Memory B cell (primary cell): ENCODE data around the gene HOTAIR.

ENCODE experiments used
- ATAC-seq: fragments of 150-1000 bp; cut with Tn5 transposase; 2 replicates; pipeline ENCODE4 v1.10.0; 2021; ENCODE audit warnings: low read depth, mild to moderate bottlenecking, moderate library complexity
- DNase-seq, 2 donors: peaks; one replicate each; pipeline ENCODE4 v3.0.0; 2022; ENCODE audit warnings: low spot score in 2 of 2
- H3K27ac Mint-ChIP-seq: one replicate; pipeline ENCODE4 v1.8.0; 2022; ENCODE audit warnings: mild to moderate bottlenecking, moderate library complexity, mixed read lengths
- H3K27me3 Mint-ChIP-seq: one replicate; pipeline ENCODE4 v1.8.0; 2022; ENCODE audit warnings: mixed read lengths
- H3K36me3 Mint-ChIP-seq: one replicate; pipeline ENCODE4 v1.8.0; 2022; ENCODE audit warnings: mild to moderate bottlenecking, mixed read lengths
- H3K4me1 Mint-ChIP-seq: one replicate; pipeline ENCODE4 v1.8.0; 2022; ENCODE audit warnings: mixed read lengths
- H3K4me3 Mint-ChIP-seq: one replicate; pipeline ENCODE4 v1.8.0; 2022; ENCODE audit warnings: mild to moderate bottlenecking, moderate library complexity, mixed read lengths
- H3K9me3 Mint-ChIP-seq: one replicate; pipeline ENCODE4 v1.8.0; 2022; ENCODE audit warnings: mixed read lengths

Gene HOTAIR

DNA sequence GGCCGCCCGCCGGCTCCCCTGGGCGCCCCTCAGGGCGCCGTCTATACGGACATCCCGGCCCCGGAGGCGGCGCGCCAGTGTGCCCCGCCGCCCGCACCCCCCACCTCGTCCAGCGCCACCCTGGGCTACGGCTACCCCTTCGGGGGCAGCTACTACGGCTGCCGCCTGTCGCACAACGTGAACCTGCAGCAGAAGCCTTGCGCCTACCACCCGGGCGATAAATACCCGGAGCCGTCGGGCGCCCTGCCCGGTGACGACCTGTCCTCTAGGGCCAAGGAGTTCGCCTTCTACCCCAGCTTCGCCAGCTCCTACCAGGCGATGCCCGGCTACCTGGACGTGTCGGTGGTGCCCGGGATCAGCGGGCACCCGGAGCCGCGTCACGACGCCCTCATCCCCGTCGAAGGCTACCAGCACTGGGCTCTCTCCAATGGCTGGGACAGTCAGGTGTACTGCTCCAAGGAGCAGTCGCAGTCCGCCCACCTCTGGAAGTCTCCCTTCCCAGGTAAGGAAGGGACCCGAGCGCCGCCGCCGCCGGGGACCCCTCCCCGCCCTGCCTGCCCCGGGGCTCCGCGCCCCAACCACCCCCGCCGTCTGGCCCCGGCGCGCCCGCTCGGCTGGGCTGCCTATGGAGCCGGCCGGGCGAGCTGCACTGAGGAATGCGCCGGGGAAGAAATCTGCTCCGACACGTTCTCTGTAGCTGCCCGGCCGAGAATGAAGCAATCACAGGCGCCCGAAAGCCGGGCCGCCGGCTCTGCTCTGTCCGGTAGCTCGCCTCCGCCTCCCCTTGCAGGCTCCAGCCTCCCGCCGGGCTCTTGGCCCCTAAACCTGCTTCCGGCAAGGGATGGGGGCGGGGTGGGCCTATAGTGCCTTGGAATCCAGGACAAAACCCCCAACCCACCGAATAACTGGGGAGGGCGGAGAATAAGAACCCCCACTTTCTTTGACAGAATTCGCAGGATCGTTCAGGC lies 35.3 kb downstream of the HOTAIR start:
- ATAC-seq (no peak), DNase-seq (no peak)
- Mint-ChIP-seq H3K4me3 (no peak overlapping the region), H3K27me3 (peaks cover 36% of the 10 kb centered on the region), H3K9me3 (no peaks in the 10 kb centered on the region), H3K27ac (no peak overlapping the region), H3K4me1 (no peaks in the 10 kb centered on the region), H3K36me3 (no peaks in the 10 kb centered on the region)

DNA sequence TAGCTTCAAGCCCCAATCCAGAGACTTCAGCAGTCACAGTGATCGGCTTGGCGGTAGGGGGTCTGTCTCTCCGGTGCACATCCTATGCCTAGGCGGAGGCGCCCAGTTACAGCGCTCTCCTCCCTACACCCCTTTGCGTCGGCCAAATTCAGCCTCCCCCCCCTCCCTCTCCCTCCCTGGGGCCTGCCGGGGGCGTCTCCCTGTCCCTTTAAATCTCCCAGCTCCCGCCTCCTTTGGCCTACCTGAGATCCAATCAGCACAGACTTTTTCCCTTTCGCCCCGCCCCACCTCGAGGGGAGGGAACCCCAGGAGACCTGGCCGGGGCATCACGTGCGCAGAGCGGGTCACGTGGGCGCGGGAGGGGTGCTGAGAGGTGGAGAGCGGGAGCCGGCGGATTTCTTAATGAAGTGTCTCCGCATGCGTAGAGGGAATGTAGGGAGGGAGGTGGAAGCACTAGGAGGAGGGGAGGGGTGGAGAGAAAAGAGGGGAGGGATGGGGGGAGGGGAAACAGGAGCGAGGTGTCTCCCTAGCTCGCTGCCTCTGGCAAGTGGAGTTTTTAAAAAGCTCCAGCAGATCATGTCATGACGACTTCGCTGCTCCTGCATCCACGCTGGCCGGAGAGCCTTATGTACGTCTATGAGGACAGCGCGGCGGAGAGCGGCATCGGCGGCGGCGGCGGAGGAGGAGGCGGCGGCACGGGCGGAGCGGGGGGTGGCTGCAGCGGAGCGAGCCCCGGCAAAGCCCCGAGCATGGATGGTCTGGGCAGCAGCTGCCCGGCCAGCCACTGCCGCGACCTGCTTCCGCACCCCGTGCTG lies 36.2 kb downstream of the HOTAIR start, which contains the start of gene HOXC13:
Gene HOXC13, plus strand, starts transcription at position 506 of the 815 bp plus-strand sequence. Its CDS starts 76 bp downstream, at position 582.
- DNase-seq (no peak), ATAC-seq (no peak)
- H3K4me3 Mint-ChIP-seq = no peak within 1 kb of the TSS
- no peak within 1 kb of the TSS for H3K27ac Mint-ChIP-seq
- no peaks in the 10 kb centered on the region for H3K4me1 Mint-ChIP-seq
- no peaks in the 10 kb centered on the region for H3K9me3 Mint-ChIP-seq
- H3K36me3 Mint-ChIP-seq = no peaks in the 10 kb centered on the region
- H3K27me3 Mint-ChIP-seq = peaks cover 40% of the 10 kb centered on the region

DNA sequence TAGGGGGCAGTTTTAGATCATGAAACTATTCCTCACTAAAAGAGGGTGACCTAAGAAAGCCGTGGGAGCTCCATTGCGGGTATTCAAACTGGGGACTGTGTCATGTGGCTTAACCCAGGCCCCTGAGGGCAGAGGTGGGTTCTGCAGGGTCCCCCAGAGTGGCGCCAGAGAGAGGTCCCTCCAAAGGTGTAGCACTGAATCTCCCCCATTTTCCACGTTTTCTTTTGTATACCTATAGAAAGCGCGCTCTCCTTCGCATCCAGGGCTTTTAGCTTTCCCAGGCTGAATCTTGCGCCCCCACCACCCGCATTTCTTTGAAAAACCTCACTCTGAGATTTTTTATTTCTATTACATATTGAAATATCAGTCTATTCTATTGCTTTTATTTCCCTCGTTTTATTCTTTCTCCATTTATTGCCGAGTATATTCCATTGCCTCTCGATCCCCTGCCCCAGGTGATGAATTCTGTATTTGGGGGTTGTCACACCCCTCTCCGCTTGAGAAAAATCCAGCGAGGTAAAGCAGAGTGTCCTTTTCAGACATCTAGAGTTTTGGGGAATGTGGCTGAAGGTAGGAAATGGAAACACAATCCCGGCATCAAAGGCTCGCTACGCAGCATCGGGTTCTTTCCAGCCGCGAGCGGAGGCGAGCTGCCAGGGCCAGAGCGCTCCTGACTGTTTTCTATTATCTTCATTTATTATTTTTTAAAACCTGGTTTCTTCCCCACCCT lies 37.0 kb downstream of the HOTAIR start:
- no peaks in the 10 kb centered on the region for H3K4me1 Mint-ChIP-seq
- no peak overlapping the region for H3K27ac Mint-ChIP-seq
- DNase-seq (no peak), ATAC-seq (no peak)
- no peak overlapping the region for H3K4me3 Mint-ChIP-seq
- peaks cover 43% of the 10 kb centered on the region for H3K27me3 Mint-ChIP-seq
- H3K36me3 Mint-ChIP-seq = no peaks in the 10 kb centered on the region
- H3K9me3 Mint-ChIP-seq = no peaks in the 10 kb centered on the region

DNA sequence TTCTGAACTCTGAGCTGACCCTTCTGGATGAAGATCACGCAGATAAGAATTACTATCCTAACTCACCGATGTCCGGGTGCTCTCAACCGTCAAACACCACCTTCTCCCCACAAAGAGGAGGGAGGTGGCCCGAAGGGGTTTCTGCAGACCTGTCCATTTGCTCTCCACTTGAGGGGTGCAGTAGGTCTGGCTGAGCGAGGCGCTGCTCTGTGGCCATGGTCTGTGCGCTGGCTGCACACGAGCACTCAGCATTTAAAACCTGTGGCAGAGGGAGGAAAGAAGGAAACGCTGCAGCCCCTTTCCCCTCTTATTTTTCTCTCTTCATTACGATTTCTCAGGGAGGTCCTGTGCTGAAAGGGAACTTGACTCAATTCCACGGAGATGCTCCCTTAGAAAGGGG lies 37.7 kb downstream of the HOTAIR start:
- DNase-seq (no peak), ATAC-seq (no peak)
- Mint-ChIP-seq H3K4me1 (no peaks in the 10 kb centered on the region), H3K9me3 (no peaks in the 10 kb centered on the region), H3K4me3 (no peak overlapping the region), H3K27ac (no peak overlapping the region), H3K36me3 (no peaks in the 10 kb centered on the region), H3K27me3 (peaks cover 46% of the 10 kb centered on the region)

DNA sequence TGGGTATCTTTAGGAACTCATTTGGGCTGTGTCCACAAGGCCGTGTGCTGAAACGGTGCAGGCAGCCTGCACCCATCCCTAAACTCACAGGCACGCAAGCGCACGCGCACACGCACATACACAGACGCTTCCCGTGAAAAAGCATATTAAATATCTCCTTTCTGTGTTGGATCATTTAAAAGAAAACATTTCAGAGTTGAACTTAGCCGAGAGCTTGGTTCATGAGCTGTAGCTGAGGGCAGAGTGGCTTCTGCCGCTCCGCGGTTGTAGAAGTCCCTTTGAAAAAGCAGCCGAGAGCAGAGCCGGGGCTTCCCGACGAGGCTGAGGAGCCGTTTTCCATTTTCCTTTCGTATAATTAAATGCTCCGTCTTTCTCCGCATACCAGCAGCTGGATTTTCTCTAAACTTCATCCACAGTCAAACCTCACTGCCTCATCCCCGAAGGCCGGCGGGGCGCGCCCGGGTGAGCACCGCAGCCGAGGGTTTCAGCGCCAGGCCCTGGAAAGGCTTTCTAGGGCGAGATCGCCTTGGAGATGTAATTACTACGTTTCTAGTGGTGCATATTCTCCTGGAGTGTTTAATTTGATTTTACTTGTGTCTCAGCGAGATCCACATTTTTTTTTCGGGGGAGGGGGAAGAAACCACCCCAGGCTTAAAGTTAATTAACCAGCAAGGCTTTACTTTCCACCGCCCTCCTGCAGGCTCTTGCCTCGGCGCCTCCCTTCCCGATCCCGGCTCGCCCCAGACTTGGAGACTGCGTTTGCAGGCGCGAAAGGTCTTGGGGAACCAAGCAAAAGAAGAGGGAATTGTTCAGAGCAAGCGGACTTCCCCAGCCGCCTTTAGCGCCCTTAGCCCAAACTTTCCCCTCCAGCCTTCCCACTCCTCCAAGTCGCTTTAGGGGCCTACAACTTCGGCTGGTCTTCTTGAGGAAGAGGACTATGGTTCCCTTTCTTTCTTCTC lies 39.1 kb downstream of the HOTAIR start:
- DNase-seq = no peak
- H3K4me3 Mint-ChIP-seq = no peak overlapping the region
- peaks cover 42% of the 10 kb centered on the region for H3K27me3 Mint-ChIP-seq
- H3K9me3 Mint-ChIP-seq = no peaks in the 10 kb centered on the region
- no peak overlapping the region for H3K27ac Mint-ChIP-seq
- no peak for ATAC-seq
- H3K36me3 Mint-ChIP-seq = no peaks in the 10 kb centered on the region
- H3K4me1 Mint-ChIP-seq = no peaks in the 10 kb centered on the region

DNA sequence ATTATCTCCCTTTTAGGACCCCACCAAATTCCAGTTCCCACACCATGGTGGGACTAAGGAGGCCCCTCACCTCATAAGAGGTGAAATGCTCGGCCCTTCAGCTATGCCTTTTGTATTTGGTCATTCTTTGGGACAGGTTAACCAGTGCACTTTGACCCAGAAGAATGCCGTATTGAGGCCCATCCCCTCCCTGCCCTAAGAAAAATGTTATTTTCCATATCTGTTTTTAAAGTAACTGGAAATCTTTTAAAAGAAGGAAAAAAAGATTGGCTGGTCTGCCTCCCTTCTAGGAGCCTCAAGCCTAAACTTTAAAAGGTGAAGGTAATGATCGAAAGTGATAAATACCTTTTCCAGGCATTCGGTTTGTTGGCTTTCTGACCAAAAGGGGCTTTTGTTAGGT lies 41.8 kb downstream of the HOTAIR start:
- DNase-seq (no peak), ATAC-seq (no peak)
- Mint-ChIP-seq H3K27me3 (peaks cover 53% of the 10 kb centered on the region), H3K4me3 (no peak overlapping the region), H3K27ac (no peak overlapping the region), H3K9me3 (no peaks in the 10 kb centered on the region), H3K36me3 (no peaks in the 10 kb centered on the region), H3K4me1 (no peaks in the 10 kb centered on the region)

DNA sequence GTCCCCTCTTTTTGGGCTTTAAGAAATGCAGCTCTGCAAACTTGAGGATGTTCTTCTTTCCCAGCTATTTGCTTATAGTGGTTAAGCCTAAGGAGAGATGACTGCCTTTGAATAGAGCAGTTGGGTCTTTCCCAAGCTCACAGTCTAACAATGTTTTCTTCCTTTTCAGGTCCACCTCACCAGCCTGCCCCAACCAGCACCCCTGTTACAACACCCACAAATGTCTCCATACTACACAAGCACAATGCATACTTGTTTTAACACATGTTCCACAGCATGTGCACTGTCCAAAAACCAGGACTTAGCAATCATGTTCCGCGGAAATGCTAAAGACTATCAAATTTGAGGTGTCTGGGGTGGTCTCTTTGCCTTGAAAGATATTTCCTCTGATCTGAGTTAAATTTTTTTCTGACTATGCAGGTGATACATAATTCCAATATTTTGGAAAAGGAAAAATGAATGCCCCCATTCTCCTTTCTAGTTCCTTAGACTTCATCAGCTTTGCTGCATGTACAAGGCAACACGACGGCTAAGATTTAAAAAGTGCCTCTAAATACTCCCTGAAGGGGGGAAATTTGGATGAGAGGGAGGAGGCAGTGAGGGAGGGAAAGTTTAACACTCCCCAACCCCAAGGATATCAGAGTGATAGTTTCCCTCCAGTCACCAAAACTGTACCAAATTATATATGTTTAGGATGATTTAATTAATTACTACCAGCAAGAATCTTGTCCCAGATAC lies 42.7 kb downstream of the HOTAIR start:
- Mint-ChIP-seq H3K27me3 (peaks cover 53% of the 10 kb centered on the region), H3K27ac (no peak overlapping the region), H3K4me3 (no peak overlapping the region), H3K36me3 (no peaks in the 10 kb centered on the region), H3K9me3 (no peaks in the 10 kb centered on the region), H3K4me1 (no peaks in the 10 kb centered on the region)
- ATAC-seq (no peak), DNase-seq (no peak)

DNA sequence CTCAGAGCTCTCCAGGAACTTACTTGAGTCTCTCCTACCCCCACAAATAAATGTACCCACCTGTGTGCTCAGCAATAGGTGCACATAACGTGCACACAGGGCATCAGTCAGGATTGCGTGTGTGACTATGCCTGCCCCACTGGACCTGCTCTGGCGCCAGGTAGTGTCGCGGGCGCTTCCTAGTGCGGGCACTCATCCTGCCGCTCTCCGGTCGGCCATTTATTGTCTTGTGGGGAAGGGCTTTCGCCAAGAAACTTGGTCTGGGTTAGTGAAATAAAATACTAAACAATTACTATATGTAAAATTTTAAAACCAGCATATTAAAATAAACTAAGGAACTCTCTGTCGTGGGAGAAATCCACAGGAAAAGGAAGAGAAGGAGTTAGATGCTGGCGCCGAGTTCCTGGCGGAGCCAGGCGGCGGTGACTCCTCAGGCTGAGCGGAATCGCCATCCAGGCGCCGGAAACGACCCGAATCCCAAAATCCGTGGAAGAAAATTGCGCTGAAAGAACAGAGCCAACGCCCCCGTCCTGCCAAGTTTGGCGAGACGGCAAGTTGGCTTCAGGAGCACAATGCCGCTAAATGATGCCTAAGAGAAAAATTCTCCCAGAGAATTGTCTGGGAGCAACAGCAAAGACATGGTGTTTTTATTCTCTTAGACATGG lies 44.0 kb downstream of the HOTAIR start:
- H3K36me3 Mint-ChIP-seq = no peaks in the 10 kb centered on the region
- no peak overlapping the region for H3K4me3 Mint-ChIP-seq
- H3K27ac Mint-ChIP-seq = no peak overlapping the region
- no peaks in the 10 kb centered on the region for H3K4me1 Mint-ChIP-seq
- ATAC-seq (no peak), DNase-seq (no peak)
- H3K27me3 Mint-ChIP-seq = peaks cover 57% of the 10 kb centered on the region
- no peaks in the 10 kb centered on the region for H3K9me3 Mint-ChIP-seq

DNA sequence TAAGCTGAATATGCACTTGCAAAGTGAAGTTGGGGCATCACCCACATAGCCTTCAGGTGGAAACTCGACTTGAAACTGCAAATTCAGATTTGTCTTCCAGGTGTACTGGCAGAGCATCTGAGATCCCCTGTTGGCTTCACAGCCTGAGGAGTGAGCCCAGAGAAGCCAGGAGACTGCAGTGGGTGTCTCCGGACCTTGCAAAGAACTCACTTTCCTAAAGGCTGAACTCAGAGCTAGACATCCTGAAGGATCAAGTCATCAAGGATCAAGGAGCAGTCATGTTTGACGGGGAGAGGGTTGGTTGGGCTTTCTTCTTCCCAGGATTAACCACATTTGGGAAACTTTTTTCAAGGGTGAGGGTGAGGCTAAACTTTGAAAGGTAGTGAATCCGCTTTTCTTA lies 45.2 kb downstream of the HOTAIR start:
- ATAC-seq = no peak
- Mint-ChIP-seq H3K27ac (no peak overlapping the region), H3K36me3 (no peaks in the 10 kb centered on the region), H3K4me3 (no peak overlapping the region), H3K9me3 (no peaks in the 10 kb centered on the region), H3K27me3 (peaks cover 52% of the 10 kb centered on the region), H3K4me1 (no peaks in the 10 kb centered on the region)
- DNase-seq = no peak

DNA sequence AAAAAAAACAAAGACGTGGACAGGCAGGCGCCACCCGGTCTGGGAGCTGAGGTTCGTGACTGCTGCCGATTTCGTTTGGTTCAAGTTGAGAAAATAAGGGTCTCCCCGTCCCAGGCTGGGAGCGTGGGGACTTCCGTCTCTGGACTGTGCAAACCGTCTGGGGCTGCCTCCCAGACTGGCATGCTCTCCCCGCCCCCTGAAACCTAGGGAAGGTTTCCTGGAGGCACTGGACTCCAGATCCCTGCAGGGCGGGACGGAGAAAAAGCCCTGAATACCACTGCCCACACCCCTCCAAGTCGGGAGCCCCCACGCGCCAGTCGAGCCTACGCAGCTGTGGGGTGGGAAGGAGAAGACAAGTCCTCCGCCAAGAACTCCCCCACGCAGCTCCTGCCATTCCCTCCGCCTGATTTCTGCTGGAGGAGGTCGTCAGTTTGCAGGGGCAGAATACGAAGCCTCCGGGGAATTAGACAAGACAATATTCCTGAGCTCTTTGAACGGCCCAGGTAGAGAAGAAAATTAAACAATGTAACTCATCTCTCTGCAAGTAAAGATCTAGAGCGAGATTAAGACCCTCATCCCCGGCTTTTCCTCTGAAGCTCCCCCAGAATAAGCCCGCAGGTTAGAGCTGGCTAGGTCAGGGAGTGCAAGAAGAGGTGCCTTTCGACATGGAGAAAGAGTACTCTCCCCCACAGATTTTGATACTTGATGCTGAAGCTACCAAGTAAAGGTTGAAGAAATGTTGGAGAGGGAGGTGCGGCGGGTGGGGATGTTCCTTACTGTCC lies 46.5 kb downstream of the HOTAIR start:
- Mint-ChIP-seq H3K9me3 (no peaks in the 10 kb centered on the region), H3K27me3 (peaks cover 46% of the 10 kb centered on the region), H3K4me1 (no peaks in the 10 kb centered on the region), H3K36me3 (no peaks in the 10 kb centered on the region), H3K27ac (no peak overlapping the region), H3K4me3 (no peak overlapping the region)
- ATAC-seq = no peak
- no peak for DNase-seq

DNA sequence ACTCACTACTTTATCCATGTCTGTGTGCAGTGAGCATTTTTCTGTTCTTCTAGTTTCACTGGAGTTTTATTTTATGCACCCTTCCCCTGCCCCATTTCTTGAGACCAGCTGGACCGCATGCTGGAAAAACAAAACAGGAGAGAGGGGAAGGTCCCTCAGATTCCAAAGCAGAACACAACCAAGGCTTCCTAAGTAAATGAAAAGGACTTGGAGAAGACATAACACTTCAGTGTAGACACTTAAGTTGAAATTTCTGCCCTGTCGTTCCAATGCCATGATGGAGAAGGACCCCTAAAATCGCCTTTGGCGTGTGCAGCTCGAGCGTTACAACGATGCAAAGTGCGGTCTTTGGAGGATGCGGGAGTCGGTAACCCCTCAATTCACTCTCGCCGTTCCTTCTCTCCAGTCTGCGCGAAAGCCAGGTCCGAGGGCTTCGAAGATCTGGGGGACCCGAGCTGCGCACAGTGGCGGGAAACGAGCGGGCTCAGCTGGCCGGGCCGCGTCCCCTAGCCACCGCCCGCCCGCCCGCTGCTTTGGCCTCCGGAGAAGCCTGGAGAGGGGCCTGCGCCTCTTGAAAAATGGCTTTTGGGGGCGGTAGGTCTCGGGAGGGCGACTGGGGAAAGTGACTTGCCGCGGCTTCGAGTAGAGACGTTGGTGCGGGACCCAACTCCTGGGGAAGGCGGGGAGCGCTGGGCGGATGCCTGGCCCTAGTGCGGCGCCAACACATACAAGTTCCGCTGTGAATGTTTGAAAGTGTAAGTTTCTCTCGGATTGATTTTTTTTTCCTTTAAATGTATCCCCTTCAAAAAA lies 47.3 kb downstream of the HOTAIR start:
- ATAC-seq (no peak), DNase-seq (no peak)
- Mint-ChIP-seq H3K27ac (no peak overlapping the region), H3K9me3 (no peaks in the 10 kb centered on the region), H3K36me3 (no peaks in the 10 kb centered on the region), H3K27me3 (peaks cover 43% of the 10 kb centered on the region), H3K4me3 (no peak overlapping the region), H3K4me1 (no peaks in the 10 kb centered on the region)
